DMS 273 (cell line): ENCODE data around the gene TOR2A.
"Not testable (repeated sequence)": the region's sequence is repeated elsewhere in the genome, so short reads cannot be mapped to it uniquely, and the experiment has no call there.

Experiments used
- DNase-seq: peaks from one replicate; lab custom pipeline; 2025; ENCODE audit not compliant: unreplicated experiment; lab: John Stamatoyannopoulos, UW

Gene TOR2A

GRCh38 chr9:127769101-127769500 is 34.0 kb upstream of the TOR2A start:
- no peak for DNase-seq

- DNase-seq = no peak
Measured at GRCh38 chr9:127768698-127769097, 33.6 kb upstream of the TOR2A start.

- no peak for DNase-seq
Measured at GRCh38 chr9:127767909-127768331, 32.8 kb upstream of the TOR2A start.

- DNase-seq = peak; percentile 60
Measured at GRCh38 chr9:127767410-127767809, 32.3 kb upstream of the TOR2A start.

- no peak for DNase-seq
Measured at GRCh38 chr9:127765418-127765817, 30.3 kb upstream of the TOR2A start.

- DNase-seq = no peak
Measured at GRCh38 chr9:127763918-127764384, 28.9 kb upstream of the TOR2A start.

- no peak for DNase-seq
Measured at GRCh38 chr9:127762111-127762676, 27.1 kb upstream of the TOR2A start.

- DNase-seq = no peak
Measured at GRCh38 chr9:127761491-127761956, 26.4 kb upstream of the TOR2A start.

- no peak for DNase-seq
Measured at GRCh38 chr9:127761061-127761460, 26.0 kb upstream of the TOR2A start.

GRCh38 chr9:127758843-127759242 is 23.7 kb upstream of the TOR2A start:
- no peak for DNase-seq

GRCh38 chr9:127756776-127757175 is 21.7 kb upstream of the TOR2A start:
- DNase-seq = not testable (repeated sequence)

GRCh38 chr9:127756233-127756632 is 21.1 kb upstream of the TOR2A start:
- DNase-seq = no peak

GRCh38 chr9:127755061-127756060 is 20.3 kb upstream of the TOR2A start:
- peak; percentile 58 for DNase-seq

GRCh38 chr9:127754099-127755060 is 19.3 kb upstream of the TOR2A start:
- DNase-seq = peak; percentile 81

- no peak for DNase-seq
Measured at GRCh38 chr9:127753622-127754021, 18.5 kb upstream of the TOR2A start.

GRCh38 chr9:127753148-127753547 is 18.1 kb upstream of the TOR2A start:
- peak; percentile 20 for DNase-seq

GRCh38 chr9:127751269-127752054 is 16.4 kb upstream of the TOR2A start:
- no peak for DNase-seq

GRCh38 chr9:127749090-127749787 is 14.1 kb upstream of the TOR2A start:
- DNase-seq = no peak

- peak; percentile 30 for DNase-seq
Measured at GRCh38 chr9:127746959-127747569, 12.0 kb upstream of the TOR2A start.
